SK-N-SH (cell line): ENCODE results near the gene OPN1SW. TPM values are rescaled to one million over a fixed set of nuclear protein-coding genes. Genes with fewer than 3 reads are reported as not detected.

Experiments used
- CTCF ChIA-PET: fragments of 300-600, 350-600 bp; formaldehyde crosslinking; extraction: SDS; loops from one replicate; lab custom pipeline; 2021; lab: Yijun Ruan, JAX
- POLR2A ChIA-PET: fragments of 350-600 bp; sonication (Branson Sonifier 250); formaldehyde crosslinking; extraction: SDS; loops from one replicate; lab custom pipeline; 2020; ENCODE audit warnings: antibody characterized with exemption, inconsistent platforms; lab: Yijun Ruan, JAX
- DNase-seq: peaks from one replicate; pipeline ENCODE4 v3.0.0; 2012
- H2AFZ ChIP-seq: fragments of 200-600 bp; sonication (generic); 2 replicates; pipeline ENCODE4 v1.8.1; 2016; ENCODE audit warnings: antibody characterized with exemption, mild to moderate bottlenecking, low read depth
- H3F3A ChIP-seq: fragments of 200-600 bp; sonication (generic); replicated peaks from 2 replicates; pipeline ENCODE3; 2016; ENCODE audit warnings: antibody characterized with exemption, mild to moderate bottlenecking; ENCODE audit not compliant: insufficient read depth
- H3K27ac ChIP-seq, 2 experiments: fragments of 200-500 bp in 1 of 2; fragments of 200-600 bp in 1 of 2; sonication (Bioruptor generic) in 1 of 2; sonication (generic), shearing (Covaris generic) in 1 of 2; 2 replicates each; pipeline versions ENCODE4 v1.5.1 to v1.6.1; 2014 to 2016; ENCODE audit warnings: low read depth in 2 of 2, inconsistent platforms in 1 of 2, low read length in 1 of 2, mild to moderate bottlenecking in 1 of 2, mixed read lengths in 1 of 2
- H3K27me3 ChIP-seq: fragments of 200-600 bp; sonication (generic), shearing (Covaris generic); 2 replicates; pipeline ENCODE4 v1.6.1; 2016; ENCODE audit warnings: mixed run types; ENCODE audit not compliant: insufficient read depth
- H3K36me3 ChIP-seq, 2 experiments: fragments of 200-500 bp in 1 of 2; fragments of 200-600 bp in 1 of 2; sonication (Bioruptor generic) in 1 of 2; sonication (generic) in 1 of 2; replicated peaks in 1 of 2; 2 replicates each; pipeline versions ENCODE3 to v1.5.1; 2014 to 2016; ENCODE audit warnings: low read length in 1 of 2, mild to moderate bottlenecking in 1 of 2; ENCODE audit not compliant: insufficient read depth in 2 of 2, control insufficient read depth in 1 of 2
- H3K4me1 ChIP-seq, 2 experiments: fragments of 200-500 bp in 1 of 2; fragments of 200-600 bp in 1 of 2; sonication (Bioruptor generic) in 1 of 2; sonication (generic), shearing (Covaris generic) in 1 of 2; 2 replicates each; pipeline versions ENCODE4 v1.5.1 to v1.6.1; 2014 to 2016; ENCODE audit warnings: low read depth in 1 of 2, low read length in 1 of 2, mixed run types in 1 of 2; ENCODE audit not compliant: insufficient read depth in 2 of 2, control insufficient read depth in 1 of 2
- H3K4me2 ChIP-seq: fragments of 200-600 bp; sonication (generic), shearing (Covaris generic); 2 replicates; pipeline ENCODE4 v1.6.1; 2017; ENCODE audit warnings: mixed run types
- H3K4me3 ChIP-seq, 2 experiments: fragments of 200-500 bp in 1 of 2; fragments of 200-600 bp in 1 of 2; sonication (Bioruptor generic) in 1 of 2; sonication (generic), shearing (Covaris generic) in 1 of 2; 2 replicates each; pipeline versions ENCODE4 v1.5.1 to v1.8.1; 2014 to 2016; ENCODE audit warnings: low read depth in 2 of 2, inconsistent platforms in 1 of 2, low read length in 1 of 2, mild to moderate bottlenecking in 1 of 2, mixed read lengths in 1 of 2, moderate library complexity in 1 of 2
- H3K79me2 ChIP-seq: fragments of 200-600 bp; sonication (generic); 2 replicates; pipeline ENCODE4 v1.8.1; 2017; ENCODE audit warnings: mild to moderate bottlenecking; ENCODE audit not compliant: insufficient read depth
- H3K9ac ChIP-seq: fragments of 200-600 bp; sonication (generic); 2 replicates; pipeline ENCODE4 v1.6.1; 2017; ENCODE audit warnings: mixed run types
- H3K9me2 ChIP-seq: fragments of 200-600 bp; sonication (generic); 2 replicates; pipeline ENCODE4 v1.6.1; 2017; ENCODE audit warnings: mixed run types
- H3K9me3 ChIP-seq: fragments of 200-600 bp; sonication (generic); 2 replicates; pipeline ENCODE4 v1.6.1; 2017; ENCODE audit warnings: mixed run types, mild to moderate bottlenecking, moderate library complexity
- H4K20me1 ChIP-seq: fragments of 200-600 bp; sonication (generic); 2 replicates; pipeline ENCODE4 v1.6.1; 2017; ENCODE audit warnings: mild to moderate bottlenecking, mixed run types; ENCODE audit not compliant: insufficient read depth
- CHD2 ChIP-seq: fragments of 150-350 bp; IDR thresholded peaks from 2 replicates; pipeline ENCODE4 v1.6.1; 2018; ENCODE audit warnings: low read length; ENCODE audit not compliant: partially characterized antibody
- CTCF ChIP-seq: fragments of 200-600 bp; sonication (generic); IDR thresholded peaks from 2 replicates; pipeline ENCODE4 v1.6.1; 2017; ENCODE audit warnings: antibody characterized with exemption, mild to moderate bottlenecking, moderate library complexity
- ELF1 ChIP-seq: IDR thresholded peaks from 2 replicates; pipeline ENCODE4 v1.4.0; 2012
- EP300 ChIP-seq, 2 experiments: IDR thresholded peaks; 2 replicates each; pipeline versions ENCODE4 v1.4.0 to v1.6.1; 2012; ENCODE audit warnings: borderline replicate concordance in 1 of 2, low read depth in 1 of 2, low read length in 1 of 2
- FOSL2 ChIP-seq: IDR thresholded peaks from 2 replicates; pipeline ENCODE4 v1.4.0; 2012; ENCODE audit warnings: low read depth, mild to moderate bottlenecking, moderate library complexity, borderline replicate concordance
- FOXM1 ChIP-seq: IDR thresholded peaks from 2 replicates; pipeline ENCODE4 v1.4.0; 2012; ENCODE audit warnings: low read depth, mild to moderate bottlenecking
- GABPA ChIP-seq: IDR thresholded peaks from 2 replicates; pipeline ENCODE4 v1.4.0; 2012; ENCODE audit warnings: low read depth, mild to moderate bottlenecking
- MAX ChIP-seq: IDR thresholded peaks from 2 replicates; pipeline ENCODE4 v1.4.0; 2012; ENCODE audit warnings: low read depth
- MEF2A ChIP-seq: IDR thresholded peaks from 2 replicates; pipeline ENCODE4 v1.4.0; 2012; ENCODE audit warnings: low read depth, borderline replicate concordance
- MXI1 ChIP-seq: IDR thresholded peaks from 2 replicates; pipeline ENCODE4 v1.6.1; 2012; ENCODE audit warnings: mild to moderate bottlenecking, low read depth, low read length, improper control_type of control experiment
- REST ChIP-seq: IDR thresholded peaks from 2 replicates; pipeline ENCODE4 v1.6.1; 2012; ENCODE audit warnings: mild to moderate bottlenecking, low read depth, low read length, moderate library complexity
- SMC3 ChIP-seq: IDR thresholded peaks from 2 replicates; pipeline ENCODE4 v1.6.1; 2012; ENCODE audit warnings: low read depth, low read length, improper control_type of control experiment
- TCF12 ChIP-seq: IDR thresholded peaks from 2 replicates; pipeline ENCODE4 v1.4.0; 2012
- YY1 ChIP-seq: IDR thresholded peaks from 2 replicates; pipeline ENCODE4 v1.4.0; 2012; ENCODE audit warnings: low read depth, mild to moderate bottlenecking
- WGBS: methylation state at CpG from one replicate; pipeline ENCODE4 v1.1.6; 2017; ENCODE audit warnings: low lambda C conversion rate; 5-methylcytosine and 5-hydroxymethylcytosine counted together
- polyA plus RNA-seq, 3 experiments: library from polyadenylated mRNA; depleted of rRNA; stranded (reverse); fragments of >200 nt; gene quantifications; 2 replicates each; pipeline ENCODE4 v1.2.3, GENCODE V29; 2012
- TF ChIP-seq, protein P1 (sequence below): fragments of 150-350 bp; IDR thresholded peaks from 2 replicates; pipeline ENCODE4 v1.6.1; 2017; ENCODE audit warnings: antibody characterized with exemption, low read length, low read depth, borderline replicate concordance

OPN1SW gene
- polyA plus RNA-seq, 1 of the 3 experiments (the other 2 are of a cell fraction), result 0.05 TPM

DNA sequence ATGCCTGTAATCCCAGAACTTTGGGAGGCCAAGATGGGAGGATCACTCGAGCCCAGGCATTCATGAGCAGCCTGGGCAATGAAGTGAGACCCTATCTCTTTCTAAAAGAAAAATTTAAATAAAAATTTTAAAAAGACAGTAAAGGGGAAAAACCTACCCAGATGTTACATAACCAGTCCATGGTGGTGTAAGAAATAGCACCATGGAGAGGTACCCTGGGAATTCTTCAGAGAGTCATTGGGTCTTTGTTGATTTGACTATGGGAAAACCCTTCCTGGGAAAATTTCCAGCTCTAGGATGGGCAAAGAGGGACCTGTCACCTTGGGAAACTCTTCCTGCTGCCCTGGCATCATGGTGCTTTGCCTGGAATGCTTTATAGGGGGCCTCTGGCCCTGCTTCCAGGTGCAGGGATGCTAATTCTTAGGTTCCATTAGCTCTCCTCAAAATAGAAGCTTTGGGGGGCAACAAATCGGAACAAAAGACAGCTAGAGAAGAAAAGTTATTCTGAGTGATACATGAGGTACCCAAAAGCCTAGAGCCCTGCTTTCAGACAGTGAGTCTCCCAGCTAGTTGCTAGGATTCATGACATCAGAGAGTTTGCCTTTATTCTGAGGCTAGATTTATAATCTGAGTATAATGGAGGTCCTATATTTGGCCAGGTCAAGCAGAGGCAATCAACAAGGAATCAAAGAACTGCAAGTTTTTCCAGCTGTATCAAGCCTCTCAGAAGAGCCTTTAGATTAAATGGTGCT is 26.2 kb upstream of the OPN1SW start:
- Histone ChIP-seq H3K79me2 (no peaks in the 10 kb centered on the region), H3K4me2 (no peak overlapping the region), H3K9ac (no peak overlapping the region), H3K9me2 (no peaks in the 10 kb centered on the region), H3K9me3 (no peaks in the 10 kb centered on the region), H3F3A (no peaks in the 10 kb centered on the region), H2AFZ (no peak overlapping the region), H3K27me3 (no peaks in the 10 kb centered on the region), H3K27ac (no peak overlapping the region), H4K20me1 (no peaks in the 10 kb centered on the region), H3K4me3 (no peak overlapping the region), H3K4me1 (no peaks in the 10 kb centered on the region), H3K36me3 (peaks cover 28 to 44% of the 10 kb centered on the region in 2 experiments)
- POLR2A ChIA-PET, result interaction anchor here (0.9 to 1.3 kb wide), 3 partner anchors 9 to 16 kb away, joined by 3 to 4 read pairs (median 3); no protein-coding TSS in a partner anchor
- 92% methylated on average over 2 of the region's 2 CpGs for WGBS
- CTCF ChIA-PET, result interaction anchor here (0.6 to 1.3 kb wide), 5 partner anchors 10 to 483 kb away, joined by 3 read pairs; partner anchors contain the start of gene CCDC136
- DNase-seq, result no peak
- TF ChIP-seq FOSL2, result no peak
- TF ChIP-seq GABPA, result no peak
- TF ChIP-seq SMC3, result no peak
- peak; percentile 78 for TF ChIP-seq REST
- TF ChIP-seq, protein P1, sequence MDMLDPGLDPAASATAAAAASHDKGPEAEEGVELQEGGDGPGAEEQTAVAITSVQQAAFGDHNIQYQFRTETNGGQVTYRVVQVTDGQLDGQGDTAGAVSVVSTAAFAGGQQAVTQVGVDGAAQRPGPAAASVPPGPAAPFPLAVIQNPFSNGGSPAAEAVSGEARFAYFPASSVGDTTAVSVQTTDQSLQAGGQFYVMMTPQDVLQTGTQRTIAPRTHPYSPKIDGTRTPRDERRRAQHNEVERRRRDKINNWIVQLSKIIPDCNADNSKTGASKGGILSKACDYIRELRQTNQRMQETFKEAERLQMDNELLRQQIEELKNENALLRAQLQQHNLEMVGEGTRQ, result no peak
- TF ChIP-seq MEF2A, result no peak
- TF ChIP-seq TCF12, result no peak
- TF ChIP-seq MAX, result no peak

GRCh38 chr7:128801003-128801402 is 25.4 kb upstream of the OPN1SW start:
- H3K27ac ChIP-seq, result no peak overlapping the region
- H3K36me3 ChIP-seq, result peaks cover 28 to 36% of the 10 kb centered on the region in 2 experiments
- no peaks in the 10 kb centered on the region for H3K9me2 ChIP-seq
- no peaks in the 10 kb centered on the region for H3K79me2 ChIP-seq
- H3K4me1 ChIP-seq, result 0 out of 4 replicates have a peak, but pooled peaks cover 0 to 3% of the 10 kb centered on the region in 2 experiments
- H3K9me3 ChIP-seq, result no peaks in the 10 kb centered on the region
- H2AFZ ChIP-seq, result no peak overlapping the region
- no peak overlapping the region for H3K4me2 ChIP-seq
- ChIA-PET POLR2A (no interaction called here), CTCF (interaction anchor here (0.6 to 1.3 kb wide), 2 partner anchors 10 to 129 kb away, joined by 3 read pairs; no protein-coding TSS in a partner anchor)
- no peaks in the 10 kb centered on the region for H4K20me1 ChIP-seq
- no peak for DNase-seq
- TF ChIP-seq MAX (no peak), EP300 (IDR thresholded peaks at IDR 0.05; ENCODE audit: borderline replicate concordance in 1 of 2, low read depth in 1 of 2, low read length in 1 of 2) (no peak), ELF1 (no peak), FOXM1 (no peak), MEF2A (no peak), YY1 (no peak), CTCF (no peak), CHD2 (no peak), MXI1 (no peak), FOSL2 (no peak)
- H3K27me3 ChIP-seq, result no peaks in the 10 kb centered on the region
- no peak overlapping the region for H3K9ac ChIP-seq
- no peak overlapping the region for H3K4me3 ChIP-seq
- 98% methylated on average over 9 of the region's 9 CpGs for WGBS
- peaks cover 4% of the 10 kb centered on the region for H3F3A ChIP-seq
